HEK293 (cell line): ENCODE results near the gene SSR1.

Experiments used
- ELK4 ChIP-seq: IDR thresholded peaks from 2 replicates; pipeline ENCODE4 v1.6.1; 2011; ENCODE audit warnings: mild to moderate bottlenecking, low read depth, low read length, borderline replicate concordance
- GLI2 ChIP-seq: fragments of 450-650 bp; formaldehyde crosslinking; IDR thresholded peaks from 2 replicates; pipeline ENCODE4; 2017; ENCODE audit warnings: missing biosample characterization, missing genetic modification characterization, low read depth, borderline replicate concordance
- ZBTB8A ChIP-seq: fragments of 450-650 bp; formaldehyde crosslinking; IDR thresholded peaks from 2 replicates; pipeline ENCODE4 v1.5.1; 2016; ENCODE audit warnings: missing biosample characterization, missing genetic modification characterization
- ZNF157 ChIP-seq: fragments of 450-650 bp; formaldehyde crosslinking; IDR thresholded peaks from 2 replicates; pipeline ENCODE4 v1.5.1; 2016; ENCODE audit warnings: missing biosample characterization, missing genetic modification characterization
- ZNF274 ChIP-seq, 2 experiments: fragments of 200-500 bp in 1 of 2; fragments of 450-650 bp in 1 of 2; sonication (Bioruptor generic) in 1 of 2; formaldehyde crosslinking in 1 of 2; IDR thresholded peaks; 2 replicates each; pipeline versions ENCODE4 v1.5.1 to v1.6.1; 2014 to 2016; ENCODE audit warnings: borderline replicate concordance in 1 of 2, inconsistent platforms in 1 of 2, low read length in 1 of 2, missing biosample characterization in 1 of 2, missing genetic modification characterization in 1 of 2
- ZNF324 ChIP-seq: fragments of 450-650 bp; formaldehyde crosslinking; IDR thresholded peaks from 2 replicates; pipeline ENCODE4 v1.5.1; 2016; ENCODE audit warnings: missing biosample characterization, missing genetic modification characterization
- ZNF350 ChIP-seq: fragments of 450-650 bp; formaldehyde crosslinking; IDR thresholded peaks from 2 replicates; pipeline ENCODE4 v1.5.0; 2017; ENCODE audit warnings: missing biosample characterization, mild to moderate bottlenecking, missing genetic modification characterization
- ZNF366 ChIP-seq: fragments of 450-650 bp; formaldehyde crosslinking; conservative IDR thresholded peaks from 2 replicates; pipeline ENCODE4 v1.5.1; 2016; ENCODE audit warnings: missing biosample characterization, missing genetic modification characterization
- ZNF433 ChIP-seq: fragments of 450-650 bp; formaldehyde crosslinking; IDR thresholded peaks from 2 replicates; pipeline ENCODE4 v1.5.1; 2016; ENCODE audit warnings: missing biosample characterization, missing genetic modification characterization, low read depth
- TF ChIP-seq, protein P1 (sequence below): fragments of 450-650 bp; formaldehyde crosslinking; IDR thresholded peaks from 2 replicates; pipeline ENCODE4 v1.5.1; 2016; ENCODE audit warnings: missing biosample characterization, missing genetic modification characterization
- TF ChIP-seq, protein P2 (sequence below): fragments of 450-650 bp; formaldehyde crosslinking; IDR thresholded peaks from 2 replicates; pipeline ENCODE4 v1.5.1; 2016; ENCODE audit warnings: missing biosample characterization, missing genetic modification characterization
- TF ChIP-seq, protein P3 (sequence below): fragments of 450-650 bp; formaldehyde crosslinking; IDR thresholded peaks from 2 replicates; pipeline ENCODE4 v1.5.1; 2016; ENCODE audit warnings: missing biosample characterization, missing genetic modification characterization, low read depth

DNA sequence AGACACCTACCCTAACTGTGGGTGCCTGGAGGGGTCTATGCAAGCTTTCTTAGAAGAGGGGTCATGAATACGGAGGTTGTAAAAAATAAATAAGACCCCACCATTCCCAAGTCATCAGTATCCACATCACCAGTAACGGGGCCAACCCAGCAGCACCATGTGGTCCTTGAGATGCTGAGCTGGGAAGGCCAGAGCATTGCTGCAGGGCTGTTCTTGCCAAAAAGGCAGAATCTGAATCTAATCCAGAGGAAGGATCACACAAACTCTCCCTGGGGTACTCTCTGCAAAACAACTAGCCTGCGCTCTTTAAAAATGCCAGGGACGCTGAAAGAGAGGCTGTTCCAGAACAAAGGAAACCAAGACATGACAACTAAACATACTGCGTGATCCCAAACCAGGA is 43.2 kb downstream of the SSR1 start:
- TF ChIP-seq ZNF350 (tag by site-specific recombination) (no peak), GLI2 (tag by site-specific recombination) (no peak), ZNF433 (tag by site-specific recombination) (no peak), ZNF366 (no peak), ZNF274 (IDR thresholded peaks at IDR 0.05; ENCODE audit: low read length) (no peak), ZNF274 (tag by site-specific recombination; IDR thresholded peaks at IDR 0.05; ENCODE audit: borderline replicate concordance) (no peak), ZBTB8A (tag by site-specific recombination) (no peak), ZNF324 (tag by site-specific recombination) (no peak), ZNF157 (tag by site-specific recombination) (no peak), ELK4 (no peak)
- TF ChIP-seq, protein P1, sequence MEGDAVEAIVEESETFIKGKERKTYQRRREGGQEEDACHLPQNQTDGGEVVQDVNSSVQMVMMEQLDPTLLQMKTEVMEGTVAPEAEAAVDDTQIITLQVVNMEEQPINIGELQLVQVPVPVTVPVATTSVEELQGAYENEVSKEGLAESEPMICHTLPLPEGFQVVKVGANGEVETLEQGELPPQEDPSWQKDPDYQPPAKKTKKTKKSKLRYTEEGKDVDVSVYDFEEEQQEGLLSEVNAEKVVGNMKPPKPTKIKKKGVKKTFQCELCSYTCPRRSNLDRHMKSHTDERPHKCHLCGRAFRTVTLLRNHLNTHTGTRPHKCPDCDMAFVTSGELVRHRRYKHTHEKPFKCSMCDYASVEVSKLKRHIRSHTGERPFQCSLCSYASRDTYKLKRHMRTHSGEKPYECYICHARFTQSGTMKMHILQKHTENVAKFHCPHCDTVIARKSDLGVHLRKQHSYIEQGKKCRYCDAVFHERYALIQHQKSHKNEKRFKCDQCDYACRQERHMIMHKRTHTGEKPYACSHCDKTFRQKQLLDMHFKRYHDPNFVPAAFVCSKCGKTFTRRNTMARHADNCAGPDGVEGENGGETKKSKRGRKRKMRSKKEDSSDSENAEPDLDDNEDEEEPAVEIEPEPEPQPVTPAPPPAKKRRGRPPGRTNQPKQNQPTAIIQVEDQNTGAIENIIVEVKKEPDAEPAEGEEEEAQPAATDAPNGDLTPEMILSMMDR (tag by site-specific recombination) = no peak
- TF ChIP-seq, protein P2, sequence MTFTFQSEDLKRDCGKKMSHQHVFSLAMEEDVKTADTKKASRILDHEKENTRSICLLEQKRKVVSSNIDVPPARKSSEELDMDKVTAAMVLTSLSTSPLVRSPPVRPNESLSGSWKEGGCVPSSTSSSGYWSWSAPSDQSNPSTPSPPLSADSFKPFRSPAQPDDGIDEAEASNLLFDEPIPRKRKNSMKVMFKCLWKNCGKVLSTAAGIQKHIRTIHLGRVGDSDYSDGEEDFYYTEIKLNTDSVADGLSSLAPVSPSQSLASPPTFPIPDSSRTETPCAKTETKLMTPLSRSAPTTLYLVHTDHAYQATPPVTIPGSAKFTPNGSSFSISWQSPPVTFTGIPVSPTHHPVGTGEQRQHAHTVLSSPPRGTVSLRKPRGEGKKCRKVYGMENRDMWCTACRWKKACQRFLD (tag by site-specific recombination) = no peak
- TF ChIP-seq, protein P3, sequence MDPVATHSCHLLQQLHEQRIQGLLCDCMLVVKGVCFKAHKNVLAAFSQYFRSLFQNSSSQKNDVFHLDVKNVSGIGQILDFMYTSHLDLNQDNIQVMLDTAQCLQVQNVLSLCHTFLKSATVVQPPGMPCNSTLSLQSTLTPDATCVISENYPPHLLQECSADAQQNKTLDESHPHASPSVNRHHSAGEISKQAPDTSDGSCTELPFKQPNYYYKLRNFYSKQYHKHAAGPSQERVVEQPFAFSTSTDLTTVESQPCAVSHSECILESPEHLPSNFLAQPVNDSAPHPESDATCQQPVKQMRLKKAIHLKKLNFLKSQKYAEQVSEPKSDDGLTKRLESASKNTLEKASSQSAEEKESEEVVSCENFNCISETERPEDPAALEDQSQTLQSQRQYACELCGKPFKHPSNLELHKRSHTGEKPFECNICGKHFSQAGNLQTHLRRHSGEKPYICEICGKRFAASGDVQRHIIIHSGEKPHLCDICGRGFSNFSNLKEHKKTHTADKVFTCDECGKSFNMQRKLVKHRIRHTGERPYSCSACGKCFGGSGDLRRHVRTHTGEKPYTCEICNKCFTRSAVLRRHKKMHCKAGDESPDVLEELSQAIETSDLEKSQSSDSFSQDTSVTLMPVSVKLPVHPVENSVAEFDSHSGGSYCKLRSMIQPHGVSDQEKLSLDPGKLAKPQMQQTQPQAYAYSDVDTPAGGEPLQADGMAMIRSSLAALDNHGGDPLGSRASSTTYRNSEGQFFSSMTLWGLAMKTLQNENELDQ (tag by site-specific recombination) = no peak
